GM18873 (cell line): Measurements from ENCODE around the gene ATP6V0E2.
A peak's percentile ranks its signal among the peaks of the same experiment; 100 is the strongest.

Experiments used
- ATAC-seq: cut with Tn5 transposase; IDR thresholded peaks from one replicate; pipeline ENCODE4 v1.9.1; 2021; ENCODE audit warnings: mild to moderate bottlenecking, moderate library complexity, moderate number of reproducible peaks; ENCODE audit not compliant: unreplicated experiment, low FRiP score

Gene ATP6V0E2

DNA sequence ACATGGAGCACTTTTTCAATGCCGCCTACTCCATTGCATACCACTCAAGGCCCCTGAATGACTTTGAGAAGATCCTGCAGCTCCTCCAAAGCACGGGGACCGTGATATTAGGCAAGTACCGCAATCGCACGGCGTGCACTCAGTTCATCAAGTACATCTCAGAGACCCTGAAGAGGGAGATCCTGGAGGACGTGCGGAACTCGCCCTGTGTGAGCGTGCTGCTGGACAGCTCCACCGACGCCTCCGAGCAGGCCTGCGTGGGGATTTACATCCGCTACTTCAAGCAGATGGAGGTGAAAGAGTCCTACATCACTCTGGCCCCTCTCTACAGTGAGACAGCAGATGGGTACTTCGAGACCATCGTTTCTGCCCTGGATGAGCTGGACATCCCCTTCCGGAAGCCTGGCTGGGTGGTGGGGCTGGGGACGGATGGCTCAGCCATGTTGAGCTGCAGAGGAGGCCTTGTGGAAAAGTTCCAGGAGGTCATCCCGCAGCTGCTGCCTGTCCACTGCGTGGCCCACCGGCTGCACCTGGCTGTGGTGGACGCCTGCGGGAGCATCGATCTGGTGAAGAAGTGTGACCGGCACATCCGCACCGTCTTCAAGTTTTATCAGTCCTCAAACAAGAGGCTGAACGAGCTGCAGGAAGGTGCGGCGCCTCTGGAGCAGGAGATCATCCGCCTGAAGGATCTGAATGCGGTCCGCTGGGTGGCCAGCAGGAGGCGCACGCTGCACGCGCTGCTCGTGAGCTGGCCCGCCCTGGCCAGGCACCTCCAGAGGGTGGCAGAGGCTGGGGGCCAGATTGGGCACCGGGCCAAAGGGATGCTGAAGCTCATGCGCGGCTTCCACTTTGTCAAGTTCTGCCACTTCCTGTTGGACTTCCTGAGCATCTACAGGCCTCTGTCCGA lies 12.7 kb upstream of the ATP6V0E2 start:
- no peak for ATAC-seq

DNA sequence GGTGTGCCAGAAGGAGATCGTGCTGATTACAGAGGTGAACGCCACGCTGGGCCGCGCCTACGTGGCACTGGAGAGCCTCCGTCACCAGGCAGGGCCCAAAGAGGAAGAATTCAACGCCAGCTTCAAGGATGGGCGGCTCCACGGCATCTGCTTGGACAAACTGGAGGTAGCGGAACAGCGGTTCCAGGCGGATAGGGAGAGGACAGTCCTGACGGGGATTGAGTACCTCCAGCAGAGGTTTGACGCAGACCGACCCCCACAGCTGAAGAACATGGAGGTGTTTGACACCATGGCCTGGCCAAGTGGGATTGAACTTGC lies 12.1 kb upstream of the ATP6V0E2 start:
- no peak for ATAC-seq

DNA sequence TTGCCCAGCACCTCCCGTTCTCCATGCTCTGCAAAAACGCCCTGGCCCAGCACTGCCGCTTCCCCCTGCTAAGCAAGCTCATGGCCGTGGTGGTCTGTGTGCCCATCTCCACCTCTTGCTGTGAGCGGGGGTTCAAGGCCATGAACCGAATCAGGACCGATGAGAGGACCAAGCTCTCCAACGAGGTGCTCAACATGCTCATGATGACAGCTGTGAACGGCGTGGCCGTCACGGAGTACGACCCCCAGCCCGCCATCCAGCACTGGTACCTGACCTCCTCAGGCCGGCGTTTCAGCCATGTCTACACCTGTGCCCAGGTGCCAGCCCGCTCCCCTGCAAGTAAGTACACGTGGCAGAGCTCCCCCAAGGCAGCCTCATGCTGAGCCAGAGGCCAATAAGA lies 11.6 kb upstream of the ATP6V0E2 start:
- ATAC-seq: no peak

DNA sequence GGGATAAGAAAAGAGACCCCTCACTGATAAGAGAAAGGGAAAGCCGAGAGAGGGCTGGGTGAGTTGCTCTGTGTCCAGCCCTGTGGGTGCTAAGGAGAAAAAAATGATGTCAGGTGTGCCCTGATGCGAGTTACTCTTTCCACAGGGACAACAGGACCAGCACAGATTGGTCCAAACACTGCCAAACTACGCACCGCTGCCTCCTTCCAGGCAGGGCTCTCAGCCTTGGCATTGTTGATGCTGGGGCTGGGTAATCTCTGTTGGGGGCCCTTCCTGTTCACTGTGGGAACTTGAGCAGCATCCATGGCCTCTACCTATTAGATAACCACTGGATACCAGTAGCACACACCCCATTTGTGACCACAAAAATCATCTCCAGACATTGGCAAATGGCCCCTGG lies 10.3 kb upstream of the ATP6V0E2 start:
- no peak for ATAC-seq

DNA sequence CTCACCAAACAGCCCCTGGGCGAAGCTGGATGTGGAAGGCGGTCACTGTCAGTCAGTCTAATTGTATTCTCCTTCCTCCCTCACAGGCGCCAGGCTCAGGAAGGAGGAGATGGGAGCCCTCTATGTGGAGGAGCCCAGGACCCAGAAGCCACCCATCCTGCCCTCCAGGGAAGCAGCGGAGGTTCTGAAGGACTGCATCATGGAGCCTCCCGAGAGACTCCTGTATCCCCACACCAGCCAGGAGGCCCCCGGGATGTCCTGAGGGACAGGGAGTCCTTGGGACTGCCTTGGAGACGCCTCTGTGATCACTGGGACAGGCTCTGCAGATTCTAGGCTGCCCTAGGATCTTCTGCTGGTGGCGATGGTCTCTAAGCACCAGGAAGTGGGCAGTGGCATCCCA lies 9.7 kb upstream of the ATP6V0E2 start:
- ATAC-seq: no peak

DNA sequence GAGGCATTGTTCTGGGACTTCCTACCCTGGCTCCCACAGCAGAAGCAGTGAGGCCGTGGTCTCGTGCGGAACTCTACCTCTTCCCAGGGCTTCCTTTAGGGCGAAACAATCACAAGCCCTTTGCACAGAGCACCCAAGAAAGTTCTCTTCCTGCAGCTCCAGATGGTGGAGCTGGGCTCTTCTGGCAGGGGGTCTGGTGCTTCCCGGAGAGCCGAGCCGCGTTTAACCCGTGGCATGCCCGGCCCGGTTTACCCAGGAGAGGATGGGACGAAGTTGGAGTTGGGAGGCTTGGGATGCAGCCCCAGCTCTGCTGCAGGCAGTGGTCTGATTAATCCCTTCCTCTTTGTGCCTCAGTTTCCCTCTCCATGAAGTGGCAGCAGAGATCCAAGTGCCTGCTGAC lies 9.0 kb upstream of the ATP6V0E2 start:
- no peak for ATAC-seq

DNA sequence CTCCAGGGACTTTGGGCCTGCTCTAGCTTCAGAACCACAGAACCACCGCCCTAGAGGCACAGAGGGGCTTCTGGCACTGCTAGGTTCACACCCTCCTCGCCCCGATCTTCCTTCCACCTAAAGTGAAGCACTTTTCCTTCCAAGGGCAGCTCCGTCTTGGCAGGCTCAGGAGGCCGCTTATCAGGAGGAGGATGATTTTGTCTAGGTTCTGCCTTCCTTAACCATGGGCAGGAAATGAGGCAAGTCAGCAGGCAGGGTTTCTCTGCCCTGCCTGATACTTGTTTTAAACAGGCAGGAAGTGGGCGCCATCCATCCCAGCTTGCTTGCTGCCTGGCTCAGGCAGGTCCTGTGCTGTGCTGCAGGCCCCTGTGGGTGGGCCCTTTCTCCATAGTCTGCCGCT lies 8.3 kb upstream of the ATP6V0E2 start:
- no peak for ATAC-seq

DNA sequence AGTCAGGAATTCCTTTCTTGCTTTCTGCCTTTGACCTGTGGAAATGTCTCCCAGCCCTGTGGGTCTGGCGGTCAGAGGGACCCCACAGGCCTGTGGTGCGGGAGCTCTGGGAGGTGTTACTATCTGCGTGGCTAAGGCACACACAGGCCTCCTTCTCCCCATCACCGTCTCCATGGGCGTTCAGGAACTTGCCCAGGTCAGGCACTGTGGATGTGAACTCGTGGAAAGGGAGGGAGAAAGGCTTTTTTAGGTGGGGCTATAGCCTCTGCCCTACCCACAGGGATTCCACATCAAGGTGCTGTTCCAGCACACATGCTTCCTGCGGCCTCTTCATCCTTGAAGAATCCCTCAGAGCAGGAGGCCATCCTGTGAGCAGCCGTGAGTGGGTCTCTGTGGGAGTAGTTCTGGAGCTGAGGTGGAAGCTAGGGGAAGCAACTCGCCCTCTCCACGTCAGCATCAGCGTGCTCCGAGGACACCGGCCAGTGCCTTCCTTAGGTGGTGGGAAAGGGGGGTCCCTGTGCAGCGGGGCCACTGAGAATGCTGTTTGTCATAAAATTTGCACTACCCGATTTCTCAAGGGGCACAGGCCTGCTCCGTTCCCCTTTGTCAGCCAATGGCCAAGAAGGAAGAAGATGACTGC lies 7.5 kb upstream of the ATP6V0E2 start:
- ATAC-seq: no peak

DNA sequence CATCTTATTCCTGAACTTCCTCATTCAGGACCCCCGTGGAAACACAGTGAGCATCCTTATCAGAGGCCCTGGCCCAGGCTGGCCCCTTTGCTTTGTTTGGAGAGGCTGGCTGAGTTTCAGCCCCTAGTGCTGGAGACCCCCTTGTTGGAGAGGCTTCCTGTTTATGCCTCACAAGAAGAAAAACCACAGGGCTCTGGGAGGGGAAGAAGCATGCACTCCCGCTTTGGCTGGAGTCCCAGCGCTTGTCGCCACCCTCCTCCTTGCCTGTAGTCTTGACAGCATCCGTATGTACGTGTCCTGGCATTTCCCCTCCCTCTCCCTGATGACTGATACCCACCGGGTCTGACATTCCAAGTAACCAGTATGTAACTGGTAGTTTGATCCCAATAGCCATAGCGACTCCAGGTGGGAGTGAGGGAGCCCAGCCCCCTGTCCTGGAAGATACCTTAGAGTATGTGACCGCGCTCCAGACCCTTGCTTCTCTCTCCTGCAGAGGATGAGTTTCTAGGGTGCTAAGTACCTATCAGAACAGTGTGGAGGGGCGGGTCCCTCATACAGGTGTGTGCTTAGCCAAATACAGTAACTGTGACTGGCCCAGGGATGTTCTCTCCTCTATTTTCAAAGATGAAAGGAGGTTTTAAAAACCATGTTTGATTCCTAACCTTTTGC lies 6.9 kb upstream of the ATP6V0E2 start:
- ATAC-seq: no peak

DNA sequence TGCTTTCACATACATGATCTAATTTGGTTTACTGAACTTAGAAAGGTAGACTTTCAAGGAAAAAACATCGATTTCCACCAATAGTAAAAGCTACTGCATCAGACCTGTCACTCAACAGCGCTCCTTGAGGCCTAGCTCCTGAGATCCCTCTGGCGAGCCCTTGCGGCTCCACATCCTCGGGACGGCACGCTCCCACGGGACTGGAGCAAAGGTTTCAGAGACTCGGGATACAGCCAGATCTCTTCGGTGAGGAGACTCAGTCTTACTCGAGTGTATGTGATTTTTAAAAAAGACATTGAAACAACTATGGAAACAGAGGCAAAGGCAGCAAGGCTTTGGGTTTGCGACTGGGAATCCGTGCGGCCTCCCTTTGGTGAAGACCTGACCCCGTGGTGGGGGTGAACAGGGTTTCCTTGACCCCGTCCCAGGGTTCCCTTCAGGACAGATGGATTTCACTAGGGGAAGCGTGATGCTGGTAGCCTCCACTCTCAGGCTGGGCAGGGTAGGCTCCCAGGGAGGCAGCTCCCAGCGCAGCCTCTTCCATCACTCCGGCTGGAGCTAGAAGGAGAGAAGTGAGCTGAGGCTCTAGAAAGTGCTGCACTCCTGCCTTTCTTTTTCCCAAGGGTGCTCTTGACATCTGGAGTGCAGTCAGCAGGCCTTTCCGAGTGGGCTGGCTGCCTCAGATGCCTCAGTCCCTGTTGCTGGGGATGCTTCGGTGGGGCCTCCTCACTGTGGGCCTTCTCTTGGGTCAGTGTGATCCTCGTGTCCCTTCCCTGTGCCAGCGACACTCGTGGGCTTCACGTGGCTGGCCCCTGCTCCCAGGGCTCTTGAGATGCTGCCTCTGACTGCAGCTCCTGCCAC lies 5.8 kb upstream of the ATP6V0E2 start:
- ATAC-seq: no peak

DNA sequence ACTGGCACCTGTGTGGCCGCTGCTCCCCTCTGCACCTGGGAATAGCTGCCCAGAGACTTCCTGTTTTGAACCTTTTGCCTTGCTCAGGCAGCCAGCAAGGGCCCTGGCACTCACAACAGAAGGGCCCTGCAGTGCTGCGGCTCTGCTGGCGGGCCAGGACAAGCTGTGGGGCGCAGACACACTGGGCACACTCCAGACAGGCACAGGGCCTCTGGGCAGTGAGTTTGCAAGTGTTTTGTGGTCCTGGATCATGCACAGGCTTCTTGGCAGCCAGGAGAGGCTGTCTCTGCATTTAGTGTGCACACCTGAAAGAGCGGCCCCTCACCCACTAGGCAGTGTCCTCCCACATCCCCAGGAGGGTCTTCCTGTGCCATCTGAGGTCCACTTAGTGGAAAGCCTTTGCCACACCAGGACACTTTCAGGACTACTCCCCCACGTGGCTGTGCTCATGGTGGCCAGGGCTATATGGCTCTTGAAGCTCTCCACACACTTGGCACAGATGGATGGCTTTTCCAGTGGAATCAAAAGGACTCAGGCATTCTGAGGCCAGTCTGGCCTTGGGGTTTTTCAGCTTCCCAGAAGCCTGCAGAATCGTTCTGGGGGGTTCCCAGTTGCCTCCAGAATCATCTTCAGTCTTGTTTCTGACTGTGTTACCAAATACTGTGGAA lies 5.0 kb upstream of the ATP6V0E2 start:
- ATAC-seq: no peak

DNA sequence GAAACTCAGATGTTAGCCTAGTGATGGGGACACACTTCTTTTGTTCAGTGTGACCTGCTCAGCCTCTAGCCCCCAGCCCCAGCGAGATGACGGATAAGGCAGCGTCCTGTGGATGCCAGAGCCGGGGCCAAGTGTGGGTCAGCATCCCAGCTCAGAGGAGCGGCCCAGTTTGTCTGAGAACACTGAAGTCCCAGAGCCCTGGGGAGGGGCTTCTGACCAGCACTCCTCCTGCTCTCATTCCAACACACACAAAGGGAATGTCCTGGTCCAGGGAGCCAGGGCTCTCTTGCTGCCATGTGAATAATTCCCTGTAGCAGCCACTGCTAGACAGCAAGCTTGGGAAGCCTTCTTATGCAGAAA lies 4.5 kb upstream of the ATP6V0E2 start:
- ATAC-seq: no peak

DNA sequence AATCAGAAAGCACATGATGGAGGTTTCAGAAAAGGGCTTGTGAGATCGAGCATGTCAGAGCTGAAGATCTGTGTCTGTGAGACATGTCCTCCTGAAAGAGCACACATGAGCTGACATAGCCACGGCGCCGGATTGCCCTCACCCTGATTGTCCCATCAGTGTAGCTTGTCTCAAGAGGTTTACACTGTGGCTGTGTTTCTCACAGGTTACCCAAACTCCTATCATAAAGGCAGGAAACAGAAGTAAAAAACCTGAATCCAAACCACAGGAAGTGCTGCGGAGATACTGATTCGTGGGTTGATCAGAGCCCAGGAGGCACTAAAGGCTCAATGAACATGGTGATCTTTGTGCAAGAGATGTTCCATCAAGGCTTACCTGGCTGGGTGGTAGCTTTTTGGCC lies 3.9 kb upstream of the ATP6V0E2 start:
- ATAC-seq: no peak

DNA sequence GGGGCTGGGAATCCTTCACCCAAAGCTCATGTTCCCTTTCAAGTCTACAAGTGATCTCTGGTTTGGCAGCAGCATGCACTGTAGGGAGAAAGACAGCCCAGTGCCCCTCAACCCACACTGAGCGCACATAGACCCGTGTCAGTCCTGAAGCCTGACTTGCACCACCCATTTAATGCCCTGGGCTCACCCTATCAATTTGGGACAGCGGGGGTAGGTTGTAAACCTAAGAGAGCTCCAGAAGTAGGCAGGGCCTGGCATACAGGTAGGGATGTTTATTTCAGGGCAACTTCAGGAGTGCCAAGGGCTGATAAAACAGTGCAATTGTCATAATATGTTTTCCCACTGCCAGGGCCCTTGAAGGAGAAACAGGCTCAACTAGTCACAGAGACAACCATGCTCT lies 3.5 kb upstream of the ATP6V0E2 start:
- ATAC-seq: no peak

DNA sequence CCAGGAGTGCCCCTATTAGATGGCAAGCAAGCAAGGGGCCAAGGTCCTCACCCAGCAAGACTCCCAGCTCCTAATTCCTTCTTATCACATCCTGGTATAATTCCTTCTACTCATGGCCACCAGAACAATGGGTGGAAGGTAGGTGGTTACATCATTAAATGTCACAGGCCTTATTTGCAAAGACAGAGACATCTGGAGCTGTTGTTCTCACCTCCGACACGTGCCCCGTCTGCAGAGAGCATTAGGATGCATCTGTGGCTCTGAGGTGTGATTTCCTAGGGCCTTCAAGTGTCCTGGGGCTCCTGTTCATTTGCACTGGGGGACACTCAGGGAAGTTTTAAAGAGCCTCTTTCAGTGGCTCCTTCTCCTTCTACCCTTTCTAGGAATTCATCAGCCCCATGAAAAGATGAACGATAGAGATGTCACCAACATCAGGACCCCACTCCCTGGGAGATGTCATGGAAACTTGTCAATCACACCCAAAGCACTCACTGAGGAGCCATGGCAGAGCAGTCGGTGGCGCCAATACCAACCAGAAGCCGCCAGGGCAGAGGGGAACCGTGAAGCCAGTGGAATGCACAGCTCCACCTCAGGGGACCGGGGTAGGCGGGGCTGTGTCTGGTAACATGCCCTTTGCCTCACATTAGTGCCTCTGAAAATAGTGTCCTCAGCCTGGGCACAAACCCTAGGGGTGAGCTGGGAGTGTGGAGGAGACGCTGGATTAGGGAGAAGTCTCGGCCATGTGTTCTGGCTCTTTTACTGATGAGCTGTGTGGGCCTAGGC lies 2.9 kb upstream of the ATP6V0E2 start:
- ATAC-seq: no peak

DNA sequence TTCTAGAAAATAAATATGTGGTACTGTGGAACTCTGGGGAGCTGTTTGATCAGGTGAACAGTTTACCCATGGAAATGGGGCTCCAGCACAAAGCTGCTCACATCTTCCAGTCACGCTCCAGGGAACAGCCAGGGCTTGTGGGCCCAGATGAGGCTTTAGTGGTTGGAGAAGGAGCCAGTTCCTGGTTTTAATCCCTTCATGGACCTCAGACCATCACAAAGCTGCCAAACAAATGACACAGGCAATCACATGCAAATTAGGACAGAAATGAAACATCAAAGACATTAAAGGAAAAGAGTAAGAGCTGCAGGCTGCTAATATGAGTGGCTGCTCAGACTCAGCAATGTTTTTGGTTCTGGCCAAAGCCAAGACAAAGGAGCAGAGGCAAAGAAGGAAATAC lies 2.2 kb upstream of the ATP6V0E2 start:
- ATAC-seq: no peak

DNA sequence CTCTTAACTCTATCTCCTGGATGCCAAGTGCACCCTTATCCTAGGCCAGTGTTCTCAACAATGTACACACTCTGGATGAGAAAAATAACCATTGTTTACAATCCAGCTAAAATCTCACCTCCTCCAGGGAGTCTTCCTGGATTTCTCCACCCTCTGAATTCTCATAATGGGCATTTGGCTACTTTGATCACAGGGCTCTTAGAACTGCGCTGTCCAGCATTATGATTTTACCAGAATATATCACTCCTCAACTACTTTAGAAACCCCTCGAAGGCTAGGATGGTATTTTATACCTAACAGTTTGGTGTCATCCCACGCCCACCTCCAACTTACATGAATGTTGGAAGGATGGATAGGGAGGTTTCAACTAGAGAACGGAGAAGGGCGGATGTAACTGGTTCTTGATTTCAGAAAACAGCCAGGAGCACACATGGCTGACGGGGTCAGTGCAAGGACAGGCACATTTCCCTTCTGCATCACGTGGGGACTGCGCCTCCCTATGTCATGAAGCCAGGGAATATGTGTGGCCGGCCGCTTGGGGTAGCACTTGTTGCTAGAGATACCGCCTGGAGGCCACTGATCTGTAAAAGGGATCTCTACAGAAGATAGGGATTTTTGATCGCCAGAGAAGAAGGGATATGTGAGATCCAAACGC lies 1.2 kb upstream of the ATP6V0E2 start:
- ATAC-seq: no peak

DNA sequence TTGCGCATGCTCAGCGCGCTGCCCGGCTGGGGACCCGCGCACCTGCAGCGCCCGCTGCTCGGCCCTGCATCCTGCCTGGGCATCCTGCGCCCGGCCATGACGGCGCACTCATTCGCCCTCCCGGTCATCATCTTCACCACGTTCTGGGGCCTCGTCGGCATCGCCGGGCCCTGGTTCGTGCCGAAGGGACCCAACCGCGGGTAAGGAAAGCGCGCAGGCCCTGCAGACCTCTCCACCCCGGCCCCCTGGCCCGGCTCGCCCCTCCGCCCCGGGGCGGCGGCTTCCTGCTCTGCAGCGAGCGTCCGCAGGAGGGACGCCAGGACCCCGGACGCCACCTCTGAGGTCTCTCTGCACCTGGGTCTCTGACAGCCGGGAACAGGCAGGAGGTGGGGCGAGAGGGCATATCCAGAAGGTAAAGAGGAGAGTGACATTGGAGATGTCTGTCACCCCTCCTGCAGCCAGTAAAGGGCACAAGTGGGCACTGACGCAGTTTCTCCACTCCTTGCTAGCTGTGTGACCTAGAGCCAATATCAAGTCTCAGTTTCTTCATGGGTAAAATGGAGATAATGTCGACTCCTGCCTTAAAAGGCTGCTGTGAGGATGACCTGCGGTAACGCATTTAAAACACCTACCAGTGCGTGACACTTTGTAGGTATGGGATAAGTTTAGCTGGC lies 338 bp downstream of the ATP6V0E2 start:
- ATAC-seq: peak; percentile 22

DNA sequence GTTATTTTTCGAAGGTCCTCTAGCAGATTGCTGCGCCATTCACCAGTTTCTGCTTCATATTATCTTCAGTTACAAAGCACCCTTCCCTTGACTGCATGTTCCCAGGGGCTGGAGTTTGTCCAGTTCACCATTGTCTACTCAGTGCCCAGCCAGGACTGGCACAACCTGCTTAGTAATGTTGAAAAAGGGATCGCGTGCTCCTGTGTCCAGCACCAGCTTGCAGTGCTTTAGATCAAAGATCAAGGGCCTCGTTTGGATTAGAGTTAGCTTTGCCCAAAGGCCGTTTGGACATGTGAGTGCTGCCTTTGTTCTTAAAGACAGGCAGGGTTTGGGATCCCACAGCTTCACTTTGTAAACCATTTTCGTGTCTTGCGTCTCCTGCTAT lies 867 bp downstream of the ATP6V0E2 start:
- ATAC-seq: no peak
